CD4-positive, alpha-beta T cell (primary cell): Measurements from ENCODE around the gene SRMS. TPM values are rescaled to one million over a fixed set of nuclear protein-coding genes. Genes with fewer than 3 reads are reported as not detected.
A peak's percentile ranks its signal among the peaks of the same experiment; 100 is the strongest.
"Not testable (repeated sequence)": the region's sequence is repeated elsewhere in the genome, so short reads cannot be mapped to it uniquely, and the experiment has no call there.

Experiments used
- ATAC-seq: fragments of 200-7000 bp; cut with Tn5 transposase; one replicate; pipeline ENCODE4 v1.10.0; 2022; ENCODE audit warnings: mild to moderate bottlenecking; ENCODE audit not compliant: poor library complexity
- CTCF ChIA-PET: fragments of 350-600 bp; sonication (Branson Sonifier 250); formaldehyde crosslinking; loops from one replicate; lab custom pipeline; 2021; ENCODE audit warnings: antibody characterized with exemption, inconsistent platforms; lab: Charles Lee
- POLR2A ChIA-PET: fragments of 350-600 bp; sonication (Branson Sonifier 250); formaldehyde crosslinking; loops from one replicate; lab custom pipeline; 2021; ENCODE audit warnings: antibody characterized with exemption, inconsistent platforms; lab: Charles Lee
- DNase-seq, 14 experiments: peaks; one replicate each; pipeline ENCODE4 v3.0.0-alpha.2; 2013 to 2020; ENCODE audit warnings: mixed read lengths in 2 of 14
- H3K27ac ChIP-seq, 2 donors: one replicate each; pipeline versions ENCODE4 v1.5.1 to v1.7.0; 2013; ENCODE audit warnings: low read length in 2 of 2, low read depth in 1 of 2, mild to moderate bottlenecking in 1 of 2
- H3K27me3 ChIP-seq, 2 experiments: 1 replicate in 1 of 2; 2 replicates in 1 of 2; pipeline versions ENCODE4 v1.6.1 to v1.7.0; 2013; ENCODE audit warnings: low read length in 2 of 2, control low read depth in 1 of 2, mild to moderate bottlenecking in 1 of 2, moderate library complexity in 1 of 2; ENCODE audit not compliant: insufficient read depth in 2 of 2, control insufficient read depth in 1 of 2
- H3K36me3 ChIP-seq: one replicate; pipeline ENCODE4 v1.6.1; 2013; ENCODE audit warnings: low read length, control low read depth; ENCODE audit not compliant: insufficient read depth
- H3K4me1 ChIP-seq: one replicate; pipeline ENCODE4 v1.6.1; 2013; ENCODE audit warnings: low read length, control low read depth; ENCODE audit not compliant: insufficient read depth
- H3K4me3 ChIP-seq: one replicate; pipeline ENCODE4 v1.5.1; 2013; ENCODE audit warnings: mild to moderate bottlenecking, low read length, moderate library complexity
- H3K9me3 ChIP-seq, 2 experiments: 1 replicate in 1 of 2; 2 replicates in 1 of 2; pipeline versions ENCODE4 v1.6.1 to v1.7.0; 2013; ENCODE audit warnings: low read length in 2 of 2, mild to moderate bottlenecking in 2 of 2, control low read depth in 1 of 2, moderate library complexity in 1 of 2; ENCODE audit not compliant: control insufficient read depth in 1 of 2, insufficient read depth in 1 of 2
- H3K27ac Mint-ChIP-seq: one replicate; pipeline ENCODE4 v1.8.0; 2020; ENCODE audit warnings: mixed read lengths
- H3K27me3 Mint-ChIP-seq: one replicate; pipeline ENCODE4 v1.8.0; 2021; ENCODE audit warnings: mixed read lengths
- H3K36me3 Mint-ChIP-seq: one replicate; pipeline ENCODE4 v1.8.0; 2021; ENCODE audit warnings: low read depth, mixed read lengths
- H3K4me1 Mint-ChIP-seq: one replicate; pipeline ENCODE4 v1.8.0; 2021; ENCODE audit warnings: low read depth, mixed read lengths
- H3K4me3 Mint-ChIP-seq: one replicate; pipeline ENCODE4 v1.8.0; 2020; ENCODE audit warnings: mild to moderate bottlenecking, mixed read lengths
- H3K9me3 Mint-ChIP-seq: one replicate; pipeline ENCODE4 v1.8.0; 2020; ENCODE audit warnings: mixed read lengths
- CTCF ChIP-seq: fragments of 200-600 bp; IDR thresholded peaks from one replicate; pipeline ENCODE4 v1.8.0; 2022; ENCODE audit warnings: antibody characterized with exemption, mild to moderate bottlenecking
- intact Hi-C, 2 experiments: fragments of 100-400 bp; cut with DNase I in 1 of 2; cut with micrococcal nuclease in 1 of 2; formaldehyde crosslinking; loops; one replicate each; pipeline versions ENCODE4 v1.15.1 to v1.9.0; 2023 to 2025; cut with DNase I, micrococcal nuclease
- total RNA-seq, 174 experiments: library from RNA in 2 of 174; stranded (reverse) in 2 of 174; gene quantifications; one replicate each; pipeline ENCODE4 v1.2.3 and lab custom pipeline; 2021 to 2026

The SRMS gene
- total RNA-seq, 2 experiments from 2014 or later = not detected

GRCh38 chr20:63572071-63572787 lies 24.7 kb upstream of the SRMS start:
- H3K9me3 ChIP-seq = peaks cover 0 to 4% of the 10 kb centered on the region in 2 experiments
- H3K4me1 Mint-ChIP-seq = peaks cover 23% of the 10 kb centered on the region
- H3K27me3 ChIP-seq = no peaks in the 10 kb centered on the region
- ChIA-PET POLR2A (interaction anchor here (2.3 kb wide), 1 partner anchor 35 kb away, joined by 7 read pairs; the partner anchor contains the start of gene PTK6), CTCF (no interaction called here)
- H3K27ac ChIP-seq = no peak overlapping the region
- DNase-seq = no peak
- H3K27ac Mint-ChIP-seq = no peak overlapping the region
- no peaks in the 10 kb centered on the region for H3K9me3 Mint-ChIP-seq
- H3K36me3 ChIP-seq = peaks cover 6% of the 10 kb centered on the region
- no peaks in the 10 kb centered on the region for H3K36me3 Mint-ChIP-seq
- H3K27me3 Mint-ChIP-seq = no peaks in the 10 kb centered on the region
- intact Hi-C loops = no loop called here
- no peak for TF ChIP-seq CTCF
- no peak overlapping the region for H3K4me3 ChIP-seq
- H3K4me1 ChIP-seq = peaks cover 52% of the 10 kb centered on the region
- ATAC-seq = no peak
- no peak overlapping the region for H3K4me3 Mint-ChIP-seq

- CTCF ChIA-PET, H3K27ac Mint-ChIP-seq, H3K27ac ChIP-seq, H3K4me3 Mint-ChIP-seq, intact Hi-C loops, H3K4me3 ChIP-seq, ATAC-seq, H3K27me3 Mint-ChIP-seq, DNase-seq, H3K27me3 ChIP-seq, H3K9me3 Mint-ChIP-seq, POLR2A ChIA-PET, H3K36me3 ChIP-seq, H3K36me3 Mint-ChIP-seq, H3K9me3 ChIP-seq: not testable (repeated sequence)
- peaks cover 58% of the 10 kb centered on the region for H3K4me1 ChIP-seq
- H3K4me1 Mint-ChIP-seq = peaks cover 16% of the 10 kb centered on the region
These were observed 23.5 kb upstream of the SRMS start for GRCh38 chr20:63571087-63571478.

GRCh38 chr20:63570281-63571086 lies 22.9 kb upstream of the SRMS start:
- peaks cover 58% of the 10 kb centered on the region for H3K4me1 ChIP-seq
- H3K27ac Mint-ChIP-seq = no peak overlapping the region
- intact Hi-C loops = no loop called here
- no peaks in the 10 kb centered on the region for H3K27me3 Mint-ChIP-seq
- ChIA-PET POLR2A (interaction anchor here (3.2 kb wide), 1 partner anchor 71 kb away, joined by 11 read pairs; no protein-coding TSS in a partner anchor), CTCF (no interaction called here)
- H3K36me3 ChIP-seq = peaks cover 6% of the 10 kb centered on the region
- no peaks in the 10 kb centered on the region for H3K9me3 Mint-ChIP-seq
- H3K27ac ChIP-seq = no peak overlapping the region
- H3K9me3 ChIP-seq = peaks cover 0 to 4% of the 10 kb centered on the region in 2 experiments
- H3K36me3 Mint-ChIP-seq = no peaks in the 10 kb centered on the region
- peaks cover 16% of the 10 kb centered on the region for H3K4me1 Mint-ChIP-seq
- H3K4me3 ChIP-seq = no peak overlapping the region
- DNase-seq = peak in 2 of 14 experiments; percentile 21 to 51
- no peak for ATAC-seq
- no peak for TF ChIP-seq CTCF
- no peak overlapping the region for H3K4me3 Mint-ChIP-seq
- H3K27me3 ChIP-seq = no peaks in the 10 kb centered on the region
